Activated CD8-positive, alpha-beta T cell treated with anti-CD3 and anti-CD28 coated beads for 36 hours (primary cell): ENCODE measurements around the gene RPL12. TPM values are rescaled to one million over a fixed set of nuclear protein-coding genes. Genes with fewer than 3 reads are reported as not detected.

ENCODE experiments used
- ATAC-seq: fragments of 200-7000 bp; cut with Tn5 transposase; one replicate; pipeline ENCODE4 v1.10.0; 2021; ENCODE audit warnings: mild to moderate bottlenecking, moderate library complexity
- CTCF ChIA-PET: fragments of 350-600 bp; sonication (Branson Sonifier 250); formaldehyde crosslinking; loops from one replicate; lab custom pipeline; 2021; ENCODE audit warnings: antibody characterized with exemption; lab: Charles Lee
- POLR2A ChIA-PET: fragments of 350-600 bp; sonication (Branson Sonifier 250); formaldehyde crosslinking; loops from one replicate; lab custom pipeline; 2021; ENCODE audit warnings: antibody characterized with exemption; lab: Charles Lee
- DNase-seq: peaks from one replicate; pipeline ENCODE4 v3.0.0-alpha.2; 2020
- H3K27ac Mint-ChIP-seq: one replicate; pipeline ENCODE4 v1.8.0; 2021; ENCODE audit warnings: mild to moderate bottlenecking, mixed read lengths
- H3K27me3 Mint-ChIP-seq: one replicate; pipeline ENCODE4 v1.8.0; 2021; ENCODE audit warnings: mixed read lengths
- H3K36me3 Mint-ChIP-seq: one replicate; pipeline ENCODE4 v1.8.0; 2021; ENCODE audit warnings: low read depth, mixed read lengths
- H3K4me1 Mint-ChIP-seq: one replicate; pipeline ENCODE4 v1.8.0; 2021; ENCODE audit warnings: low read depth, mixed read lengths
- H3K4me3 Mint-ChIP-seq: one replicate; pipeline ENCODE4 v1.8.0; 2021; ENCODE audit warnings: mild to moderate bottlenecking, moderate library complexity, mixed read lengths
- H3K9me3 Mint-ChIP-seq: one replicate; pipeline ENCODE4 v1.8.0; 2021; ENCODE audit warnings: mixed read lengths
- CTCF ChIP-seq: fragments of 200-600 bp; IDR thresholded peaks from one replicate; pipeline ENCODE4 v1.8.0; 2022; ENCODE audit warnings: antibody characterized with exemption, mild to moderate bottlenecking
- intact Hi-C: fragments of 100-400 bp; cut with micrococcal nuclease; formaldehyde crosslinking; loops from one replicate; pipeline ENCODE4 v1.10.0; 2022
- total RNA-seq, 2 experiments: library from RNA; stranded (reverse); gene quantifications; one replicate each; pipeline ENCODE4 v1.2.3, GENCODE V29; 2021

The RPL12 gene
- total RNA-seq, 2 experiments from 2014 or later, result 2,353 to 2,364 TPM

- peaks cover 74% of the 10 kb centered on the region for H3K36me3 Mint-ChIP-seq
- DNase-seq (no peak), ATAC-seq (no peak)
- H3K9me3 Mint-ChIP-seq, result peaks cover 11% of the 10 kb centered on the region
- TF ChIP-seq CTCF, result no peak
- peaks cover 41% of the 10 kb centered on the region for H3K4me1 Mint-ChIP-seq
- POLR2A ChIA-PET, result interaction anchor here (0.7 to 4.2 kb wide), 18 partner anchors 10 to 644 kb away, joined by 3 to 52 read pairs (median 7); partner anchors contain the start of genes EEIG1, SH2D3C and ZNF79
- CTCF ChIA-PET, result interaction anchor here (1.3 kb wide), 1 partner anchor 26 kb away, joined by 6 read pairs; the partner anchor contains the start of gene ZNF79
- peak overlapping the region; percentile 91 for H3K4me3 Mint-ChIP-seq
- intact Hi-C loops, result no loop called here
- peak overlapping the region; percentile 94 for H3K27ac Mint-ChIP-seq
- H3K27me3 Mint-ChIP-seq, result no peaks in the 10 kb centered on the region
Observed at GRCh38 chr9:127449332-127449966, 1.8 kb downstream of the RPL12 start.

- no peak for TF ChIP-seq CTCF
- intact Hi-C loops, result no loop called here
- peaks cover 41% of the 10 kb centered on the region for H3K4me1 Mint-ChIP-seq
- DNase-seq (no peak), ATAC-seq (no peak)
- peak overlapping the region; percentile 94 for H3K27ac Mint-ChIP-seq
- peaks cover 78% of the 10 kb centered on the region for H3K36me3 Mint-ChIP-seq
- H3K4me3 Mint-ChIP-seq, result peak overlapping the region; percentile 91
- CTCF ChIA-PET, result interaction anchor here (1.1 to 1.2 kb wide), 2 partner anchors 8 to 286 kb away, joined by 3 read pairs; partner anchors contain the start of gene TOR2A
- POLR2A ChIA-PET, result interaction anchor here (0.6 to 2.5 kb wide), 13 partner anchors 8 to 334 kb away, joined by 3 to 19 read pairs (median 6); partner anchors contain the start of genes PTRH1, TTC16 and ZNF79
- no peaks in the 10 kb centered on the region for H3K27me3 Mint-ChIP-seq
- H3K9me3 Mint-ChIP-seq, result peaks cover 14% of the 10 kb centered on the region
Observed at GRCh38 chr9:127448112-127448805, 2.9 kb downstream of the RPL12 start.

- Mint-ChIP-seq H3K4me1 (peaks cover 38% of the 10 kb centered on the region), H3K9me3 (peaks cover 14% of the 10 kb centered on the region), H3K27me3 (no peaks in the 10 kb centered on the region), H3K27ac (peak overlapping the region; percentile 94), H3K4me3 (peak overlapping the region; percentile 91), H3K36me3 (peaks cover 83% of the 10 kb centered on the region)
- DNase-seq (peak; percentile 46), ATAC-seq (no peak)
- ChIA-PET POLR2A (interaction anchor here (0.6 to 2.5 kb wide), 13 partner anchors 9 to 268 kb away, joined by 3 to 19 read pairs (median 5); partner anchors contain the start of genes PTRH1, TTC16 and ZNF79), CTCF (interaction anchor here (1.1 to 1.2 kb wide), 2 partner anchors 8 to 287 kb away, joined by 3 read pairs; partner anchors contain the start of gene TOR2A)
- TF ChIP-seq CTCF, result no peak
- intact Hi-C loops, result no loop called here
Observed at GRCh38 chr9:127447416-127448111, 3.6 kb downstream of the RPL12 start.

- DNase-seq (no peak), ATAC-seq (no peak)
- Mint-ChIP-seq H3K4me3 (peak overlapping the region; percentile 7), H3K27ac (peak overlapping the region; percentile 94), H3K27me3 (no peaks in the 10 kb centered on the region), H3K36me3 (peaks cover 85% of the 10 kb centered on the region), H3K9me3 (peaks cover 14% of the 10 kb centered on the region), H3K4me1 (peaks cover 36% of the 10 kb centered on the region)
- ChIA-PET CTCF (no interaction called here), POLR2A (interaction anchor here (0.6 to 2.5 kb wide), 11 partner anchors 8 to 269 kb away, joined by 3 to 19 read pairs (median 5); partner anchors contain the start of genes PTRH1, TTC16 and ZNF79)
- no peak for TF ChIP-seq CTCF
- intact Hi-C loops, result no loop called here
Observed at GRCh38 chr9:127446713-127447415, 4.3 kb downstream of the RPL12 start.
